ENCODE measurements around the gene EFNA2. TPM values are rescaled to one million over a fixed set of nuclear protein-coding genes. Genes with fewer than 3 reads are reported as not detected.
"Not testable (repeated sequence)": the region's sequence is repeated elsewhere in the genome, so short reads cannot be mapped to it uniquely, and the experiment has no call there.

Gene EFNA2
- total RNA-seq, 1 donor: not detected

- no peak for DNase-seq (ENCODE audit: low read depth in 2 of 3, low spot score in 2 of 3)
Observed at GRCh38 chr19:1313695-1314613, 28.3 kb downstream of the EFNA2 start.

GRCh38 chr19:1315470-1316166, 29.9 kb downstream of the EFNA2 start:
- peak in 2 of 3 donors; percentile 43 to 44 for DNase-seq (ENCODE audit: low read depth in 2 of 3, low spot score in 2 of 3)

DNA sequence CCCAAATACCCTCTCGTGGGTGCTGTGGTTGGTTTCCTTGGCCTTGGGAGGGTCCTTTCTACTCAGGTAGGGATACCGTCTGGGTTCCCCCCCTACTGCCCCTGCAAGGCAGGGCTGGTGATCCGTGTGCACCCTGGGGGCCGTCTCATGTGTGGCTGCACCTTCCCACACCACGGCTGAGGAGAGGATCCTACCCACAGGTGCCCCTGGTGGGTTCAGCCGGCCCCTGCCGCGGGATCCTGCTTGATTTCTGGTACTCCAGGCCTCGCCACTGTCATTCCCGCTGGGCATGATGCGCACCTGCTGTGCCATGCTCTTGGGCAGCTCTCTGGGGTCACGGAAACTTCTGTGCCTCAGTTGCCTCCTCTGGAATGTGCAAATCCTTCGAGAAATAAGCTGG, 30.8 kb downstream of the EFNA2 start:
- DNase-seq (ENCODE audit: low read depth in 2 of 3, low spot score in 2 of 3): no peak

DNA sequence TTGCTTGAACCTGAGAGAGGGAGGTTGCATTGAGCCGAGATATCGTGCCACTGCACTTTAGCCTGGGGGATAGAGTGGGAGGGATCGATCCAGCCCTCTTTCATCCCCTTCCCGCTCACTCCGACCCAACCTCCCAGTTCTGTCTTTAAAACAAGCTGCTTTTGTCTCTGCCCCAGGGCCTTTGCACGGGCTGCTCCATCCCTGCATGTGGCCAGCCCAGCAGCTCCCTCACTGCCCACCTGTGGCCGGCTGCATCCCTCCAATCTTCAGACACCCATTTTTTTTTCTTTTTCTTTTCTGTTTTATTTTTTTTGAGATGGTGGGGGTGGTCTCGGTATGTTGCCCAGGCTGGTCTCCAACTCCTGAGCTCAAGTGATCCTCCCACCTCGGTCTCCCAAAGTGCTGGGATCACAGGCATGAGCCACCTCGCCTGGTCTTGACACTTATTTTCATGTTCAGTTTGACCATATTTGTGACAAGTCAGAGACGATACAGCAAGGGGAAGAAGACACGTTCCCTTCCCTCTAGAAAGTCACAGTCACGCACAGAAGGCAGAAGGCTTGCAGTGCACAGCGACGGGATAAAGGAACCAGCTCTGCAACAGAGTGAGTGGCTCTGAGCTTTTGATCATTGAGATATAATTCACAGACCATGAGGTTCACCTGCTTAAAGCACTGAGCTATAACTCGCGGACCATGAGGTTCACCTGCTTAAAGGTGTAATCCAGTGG, 31.8 kb downstream of the EFNA2 start:
- no peak for DNase-seq (ENCODE audit: low read depth in 2 of 3, low spot score in 2 of 3)

- no peak for DNase-seq (ENCODE audit: low read depth in 2 of 3, low spot score in 2 of 3)
Observed at GRCh38 chr19:1318678-1319471, 33.2 kb downstream of the EFNA2 start.

DNA sequence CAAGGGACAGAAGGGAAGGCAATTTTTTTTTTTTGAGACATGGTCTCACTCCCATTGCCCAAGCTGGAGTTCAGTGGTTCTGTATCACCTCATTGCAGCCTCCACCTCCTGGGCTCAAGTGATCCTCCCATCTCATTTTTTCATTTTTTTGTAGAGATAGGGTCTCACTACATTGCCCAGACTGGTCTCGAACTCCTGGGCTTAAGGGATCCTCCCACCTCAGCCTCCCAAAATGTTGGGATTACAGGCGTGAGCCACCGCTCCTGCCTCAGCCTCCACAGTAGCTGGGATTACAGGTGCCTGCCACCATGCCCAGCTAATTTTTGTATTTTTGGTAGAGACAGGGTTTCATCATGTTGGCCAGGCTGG, 34.6 kb downstream of the EFNA2 start:
- not testable (repeated sequence) for DNase-seq (ENCODE audit: low read depth in 2 of 3, low spot score in 2 of 3)

DNA sequence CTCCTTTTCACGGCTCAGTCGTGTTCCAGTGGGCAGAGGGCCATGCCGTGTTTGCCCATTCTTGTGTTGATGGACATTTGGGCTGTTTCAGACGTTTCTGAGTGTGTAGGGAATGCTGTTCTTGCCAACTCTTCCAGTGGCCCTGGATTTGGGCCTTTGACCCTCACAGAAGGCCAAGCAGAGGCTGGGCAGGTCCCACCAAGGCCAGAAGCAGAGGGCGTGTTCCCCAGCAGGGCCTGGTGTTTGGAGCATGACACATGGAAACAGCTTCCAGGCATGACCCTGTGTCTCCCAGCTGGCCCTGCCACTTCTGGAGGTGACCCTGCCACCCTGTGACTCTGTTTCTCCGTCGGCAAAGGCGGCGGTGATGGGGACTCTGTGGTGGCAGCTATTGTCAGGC, 35.9 kb downstream of the EFNA2 start:
- no peak for DNase-seq (ENCODE audit: low read depth in 2 of 3, low spot score in 2 of 3)

- DNase-seq (ENCODE audit: low read depth in 2 of 3, low spot score in 2 of 3): no peak
Observed at GRCh38 chr19:1322198-1322981, 36.7 kb downstream of the EFNA2 start.

GRCh38 chr19:1324249-1324805, 38.7 kb downstream of the EFNA2 start:
- DNase-seq (ENCODE audit: low read depth in 2 of 3, low spot score in 2 of 3): no peak

- DNase-seq (ENCODE audit: low read depth in 2 of 3, low spot score in 2 of 3): peak in 2 of 3 donors; percentile 65 to 73
Observed at GRCh38 chr19:1324806-1325567, 39.3 kb downstream of the EFNA2 start.

DNA sequence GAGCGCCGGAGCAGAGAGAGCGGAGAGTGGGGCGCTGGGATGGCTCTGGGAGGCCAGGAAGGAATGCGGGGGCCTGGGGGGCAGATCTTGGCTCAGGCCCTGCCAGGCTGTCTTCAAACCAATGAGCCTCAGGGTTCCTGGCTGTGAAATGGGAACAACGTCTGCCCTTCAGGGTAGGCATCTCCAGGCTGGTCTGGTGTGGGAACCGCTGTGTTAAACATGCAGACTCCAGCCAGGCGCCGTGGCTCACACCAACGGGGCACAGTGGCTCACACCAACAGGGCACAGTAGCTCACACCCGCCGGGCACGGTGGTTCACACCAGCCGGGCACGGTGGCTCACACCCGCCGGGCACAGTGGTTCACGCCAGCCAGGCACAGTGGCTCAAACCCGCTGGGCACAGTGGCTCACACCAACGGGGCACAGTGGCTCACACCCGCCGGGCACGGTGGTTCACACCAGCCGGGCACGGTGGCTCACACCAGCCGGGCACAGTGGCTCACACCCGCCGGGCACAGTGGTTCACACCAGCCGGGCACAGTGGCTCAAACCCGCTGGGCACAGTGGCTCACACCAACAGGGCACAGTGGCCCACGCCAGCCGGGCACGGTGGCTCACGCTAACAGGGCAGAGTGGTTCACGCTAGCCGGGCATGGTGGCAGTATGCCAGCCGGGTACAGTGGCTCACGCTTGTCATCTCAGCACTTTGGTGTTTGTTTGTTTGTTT, 40.1 kb downstream of the EFNA2 start:
- DNase-seq (ENCODE audit: low read depth in 2 of 3, low spot score in 2 of 3): no peak

DNA sequence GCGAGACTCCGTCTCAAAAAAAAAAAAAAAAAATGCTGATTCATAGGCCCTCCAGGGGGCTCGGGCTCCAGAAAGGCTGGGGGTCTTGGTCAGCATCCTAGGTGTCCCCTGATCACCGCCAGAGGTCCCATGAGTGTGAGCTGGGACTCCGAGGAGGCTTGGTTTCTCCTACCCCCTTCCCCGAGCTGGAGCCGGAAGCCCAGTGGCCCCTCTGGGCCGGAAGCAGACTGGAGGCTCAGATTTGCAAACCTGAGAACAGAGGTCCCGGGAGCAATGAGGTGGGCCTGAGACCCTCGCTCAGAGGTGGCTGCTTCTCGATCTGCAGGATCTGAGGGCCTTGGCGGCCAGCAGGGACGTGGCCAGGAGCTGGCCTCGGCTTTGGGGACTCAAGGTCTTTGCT, 41.5 kb downstream of the EFNA2 start:
- no peak for DNase-seq (ENCODE audit: low read depth in 2 of 3, low spot score in 2 of 3)

DNA sequence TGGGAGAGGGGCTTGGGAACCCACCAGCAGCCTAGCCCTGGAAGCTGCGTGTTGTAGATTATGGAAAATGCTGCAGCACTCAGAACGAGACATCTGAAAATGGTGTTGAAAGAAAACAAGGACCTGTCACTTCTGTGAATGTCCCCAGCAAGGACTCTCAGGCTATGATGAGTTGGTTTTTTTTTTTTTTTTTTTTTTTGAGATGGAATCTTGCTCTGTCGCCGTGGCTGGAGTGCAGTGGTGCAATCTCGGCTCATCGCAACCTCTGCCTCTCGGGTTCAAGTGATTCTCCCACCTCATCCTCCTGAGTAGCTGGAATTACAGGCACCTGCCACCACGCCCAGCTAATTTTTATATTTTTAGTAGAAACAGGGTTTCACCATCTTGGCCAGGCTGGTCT, 46.5 kb downstream of the EFNA2 start:
- DNase-seq (ENCODE audit: low read depth in 2 of 3, low spot score in 2 of 3): not testable (repeated sequence)

- no peak for DNase-seq (ENCODE audit: low read depth in 2 of 3, low spot score in 2 of 3)
Observed at GRCh38 chr19:1336079-1336684, 50.5 kb downstream of the EFNA2 start.

- DNase-seq (ENCODE audit: low read depth in 2 of 3, low spot score in 2 of 3): no peak
Observed at GRCh38 chr19:1340681-1341469, 55.2 kb downstream of the EFNA2 start.

GRCh38 chr19:1343041-1343440, 57.4 kb downstream of the EFNA2 start:
- DNase-seq (ENCODE audit: low read depth in 2 of 3, low spot score in 2 of 3): no peak

DNA sequence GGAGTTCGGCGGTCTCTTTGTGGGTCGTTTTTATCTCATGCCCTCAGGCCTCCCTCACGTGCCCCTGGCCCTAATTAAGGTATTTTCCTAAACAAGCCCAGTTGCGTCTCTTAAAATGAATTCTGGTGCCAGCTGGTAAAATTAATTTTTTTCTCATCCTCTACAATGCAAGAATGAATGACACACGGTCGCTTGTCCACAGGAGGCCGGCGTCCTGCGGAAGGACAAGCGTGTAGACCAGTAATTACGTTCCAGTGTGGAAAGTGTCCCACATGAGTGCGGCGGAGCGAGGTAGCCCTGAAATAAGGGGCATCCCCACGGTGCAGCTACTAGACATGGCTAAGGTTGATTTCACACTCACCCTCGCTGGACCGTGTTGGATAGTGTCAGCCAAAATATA, 63.5 kb downstream of the EFNA2 start:
- DNase-seq (ENCODE audit: low read depth in 2 of 3, low spot score in 2 of 3): no peak
